Measurements from ENCODE around the gene KCTD17. TPM values are rescaled to one million over a fixed set of nuclear protein-coding genes. Genes with fewer than 3 reads are reported as not detected.

KCTD17 gene
- total RNA-seq, 1 experiment from 2014 or later: 11.7 TPM

GRCh38 chr22:37063431-37064420, 12.2 kb downstream of the KCTD17 start:
- Mint-ChIP-seq H3K36me3 (ENCODE audit: insufficient read depth, unreplicated experiment) (no peaks in the 10 kb centered on the region), H3K4me3 (ENCODE audit: unreplicated experiment) (no peak overlapping the region), H3K27ac (ENCODE audit: low read depth, unreplicated experiment) (no peak overlapping the region), H3K9me3 (ENCODE audit: unreplicated experiment) (no peaks in the 10 kb centered on the region), H3K27me3 (ENCODE audit: insufficient read depth, unreplicated experiment) (peaks cover 14% of the 10 kb centered on the region), H3K4me1 (ENCODE audit: insufficient read depth, unreplicated experiment) (no peaks in the 10 kb centered on the region)
- no peak for DNase-seq (ENCODE audit: unreplicated experiment)
- no peak for TF ChIP-seq CTCF (IDR thresholded peaks at IDR 0.05; ENCODE audit: unreplicated experiment)
- CTCF ChIA-PET: no interaction called here
- POLR2A ChIA-PET: no interaction called here
- no TSS peak for BruUV-seq (replicated peaks)
- intact Hi-C loops (cut with micrococcal nuclease): no loop called here

- TF ChIP-seq CTCF (IDR thresholded peaks at IDR 0.05; ENCODE audit: unreplicated experiment): no peak
- BruUV-seq (replicated peaks): no TSS peak
- Mint-ChIP-seq H3K27me3 (ENCODE audit: insufficient read depth, unreplicated experiment) (peaks cover 14% of the 10 kb centered on the region), H3K4me3 (ENCODE audit: unreplicated experiment) (no peak overlapping the region), H3K36me3 (ENCODE audit: insufficient read depth, unreplicated experiment) (no peaks in the 10 kb centered on the region), H3K4me1 (ENCODE audit: insufficient read depth, unreplicated experiment) (no peaks in the 10 kb centered on the region), H3K27ac (ENCODE audit: low read depth, unreplicated experiment) (no peak overlapping the region), H3K9me3 (ENCODE audit: unreplicated experiment) (no peaks in the 10 kb centered on the region)
- POLR2A ChIA-PET: interaction anchor here (0.6 kb wide), 1 partner anchor 544 kb away, joined by 4 read pairs; no protein-coding TSS in a partner anchor
- intact Hi-C loops (cut with micrococcal nuclease): no loop called here
- DNase-seq (ENCODE audit: unreplicated experiment): no peak
- CTCF ChIA-PET: no interaction called here
Measured at GRCh38 chr22:37064553-37064952, 13.0 kb downstream of the KCTD17 start.

- no peak for TF ChIP-seq CTCF (IDR thresholded peaks at IDR 0.05; ENCODE audit: unreplicated experiment)
- Mint-ChIP-seq H3K27me3 (ENCODE audit: insufficient read depth, unreplicated experiment) (peaks cover 14% of the 10 kb centered on the region), H3K4me1 (ENCODE audit: insufficient read depth, unreplicated experiment) (no peaks in the 10 kb centered on the region), H3K27ac (ENCODE audit: low read depth, unreplicated experiment) (no peak overlapping the region), H3K4me3 (ENCODE audit: unreplicated experiment) (no peak overlapping the region), H3K9me3 (ENCODE audit: unreplicated experiment) (no peaks in the 10 kb centered on the region), H3K36me3 (ENCODE audit: insufficient read depth, unreplicated experiment) (no peaks in the 10 kb centered on the region)
- CTCF ChIA-PET: interaction anchor here (1.0 kb wide), 1 partner anchor 9 kb away, joined by 4 read pairs; no protein-coding TSS in a partner anchor
- DNase-seq (ENCODE audit: unreplicated experiment): no peak
- intact Hi-C loops (cut with micrococcal nuclease): no loop called here
- POLR2A ChIA-PET: interaction anchor here (0.6 kb wide), 1 partner anchor 544 kb away, joined by 4 read pairs; no protein-coding TSS in a partner anchor
- no TSS peak for BruUV-seq (replicated peaks)
Measured at GRCh38 chr22:37065180-37065579, 13.6 kb downstream of the KCTD17 start.

DNA sequence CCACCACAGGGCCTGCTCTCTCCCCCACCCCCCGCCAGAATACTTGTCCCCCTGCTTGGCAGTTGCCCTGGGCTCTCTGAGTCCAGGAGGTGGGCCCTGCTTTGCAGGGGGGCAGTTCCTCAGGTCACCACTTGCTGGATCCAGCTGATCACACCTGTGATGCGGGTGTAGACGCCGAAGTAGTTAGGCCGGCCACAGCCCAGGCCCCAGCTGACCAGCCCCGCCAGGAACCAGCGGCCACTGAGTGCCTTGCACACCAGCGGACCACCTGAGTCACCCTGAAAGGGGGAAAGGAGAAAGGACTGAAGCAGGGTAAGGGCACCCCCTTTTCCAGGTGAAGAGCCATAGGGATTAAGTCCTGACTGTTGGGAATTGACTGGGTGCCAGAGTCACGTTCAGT, 14.4 kb downstream of the KCTD17 start:
- ChIA-PET POLR2A (no interaction called here), CTCF (interaction anchor here (0.5 kb wide), 1 partner anchor 131 kb away, joined by 3 read pairs; no protein-coding TSS in a partner anchor)
- H3K27me3 Mint-ChIP-seq (ENCODE audit: insufficient read depth, unreplicated experiment): peaks cover 14% of the 10 kb centered on the region
- TF ChIP-seq CTCF (IDR thresholded peaks at IDR 0.05; ENCODE audit: unreplicated experiment): no peak
- DNase-seq (ENCODE audit: unreplicated experiment): no peak
- BruUV-seq (replicated peaks): no TSS peak
- H3K36me3 Mint-ChIP-seq (ENCODE audit: insufficient read depth, unreplicated experiment): no peaks in the 10 kb centered on the region
- H3K4me3 Mint-ChIP-seq (ENCODE audit: unreplicated experiment): no peak overlapping the region
- H3K27ac Mint-ChIP-seq (ENCODE audit: low read depth, unreplicated experiment): no peak overlapping the region
- H3K9me3 Mint-ChIP-seq (ENCODE audit: unreplicated experiment): no peaks in the 10 kb centered on the region
- no peaks in the 10 kb centered on the region for H3K4me1 Mint-ChIP-seq (ENCODE audit: insufficient read depth, unreplicated experiment)
- intact Hi-C loops (cut with micrococcal nuclease): no loop called here
